Endometrium (tissue), 2 donors: Measurements from ENCODE around the gene NR1D2.

Experiments
- FAIRE-seq: peaks from 2 replicates; lab custom pipeline; 2012; peaks lifted over from hg19 to GRCh38; lab: Jason Lieb, UNC
- donor health status: control.
- donor health status: control.

NR1D2 gene

DNA sequence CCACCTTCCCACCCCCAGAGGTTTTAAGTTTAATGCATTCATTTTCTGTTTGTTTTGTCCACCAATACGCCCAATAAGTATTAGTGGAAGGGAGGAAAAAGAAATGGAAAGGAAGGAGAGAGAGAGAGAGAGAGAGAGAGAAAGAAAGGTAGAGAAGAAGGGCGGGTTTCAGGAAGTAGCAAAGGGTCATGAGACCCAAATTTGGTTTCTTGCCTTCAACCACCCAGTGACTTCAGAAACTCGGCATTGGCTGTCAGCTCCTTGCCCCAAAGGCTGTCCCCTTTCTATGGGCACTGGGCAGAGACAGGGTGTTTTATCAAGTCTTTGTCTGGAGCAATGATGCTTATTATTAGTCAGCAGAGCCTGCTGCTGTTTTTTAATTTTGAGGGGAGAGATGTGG lies 13.5 kb upstream of the NR1D2 start:
- FAIRE-seq = no peak

GRCh38 chr3:23932571-23932970 lies 12.5 kb upstream of the NR1D2 start:
- FAIRE-seq = no peak

- no peak for FAIRE-seq
These were observed 10.8 kb upstream of the NR1D2 start for GRCh38 chr3:23934253-23934652.

GRCh38 chr3:23937296-23937695 lies 7.8 kb upstream of the NR1D2 start:
- no peak for FAIRE-seq

DNA sequence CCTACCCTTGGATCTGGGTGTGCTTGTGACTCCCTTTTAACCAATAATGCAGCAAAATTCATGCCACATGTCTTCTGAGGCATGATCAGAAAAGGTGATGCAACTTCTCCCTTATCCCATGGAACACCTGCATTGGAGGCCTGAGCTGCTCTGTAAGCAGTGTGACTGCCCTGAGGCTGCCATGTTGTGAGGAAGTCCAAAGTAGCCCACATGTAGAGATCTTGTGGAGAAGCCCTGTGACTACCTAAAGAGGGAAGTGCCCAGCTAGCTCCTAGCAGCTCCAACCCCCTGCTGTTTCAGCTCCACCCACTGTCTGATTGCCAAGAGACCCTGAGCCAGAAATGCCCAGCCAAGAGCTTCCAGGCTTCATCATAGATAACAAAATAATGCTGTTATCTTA lies 6.4 kb upstream of the NR1D2 start:
- FAIRE-seq = no peak

DNA sequence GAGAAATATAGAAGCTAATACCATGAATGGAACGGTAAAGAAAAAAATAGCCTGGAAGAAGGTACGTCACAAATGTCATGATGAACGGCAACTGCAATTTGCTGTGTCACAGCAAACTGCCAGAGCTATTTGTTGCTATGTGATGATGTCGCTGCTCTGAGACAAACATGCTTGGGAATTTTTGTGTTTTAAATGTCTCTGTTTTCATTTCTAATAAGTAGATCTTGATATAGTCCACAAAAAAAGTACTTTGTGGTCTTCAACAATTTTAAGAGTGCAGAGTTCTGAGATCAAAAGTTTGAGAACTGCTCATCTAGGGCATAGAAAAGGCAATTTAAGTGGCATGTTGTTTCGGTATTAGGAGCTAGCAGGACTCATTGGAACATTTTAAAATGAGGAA lies 4.3 kb upstream of the NR1D2 start:
- no peak for FAIRE-seq

GRCh38 chr3:23941440-23941839 lies 3.6 kb upstream of the NR1D2 start:
- no peak for FAIRE-seq

GRCh38 chr3:23942546-23942945 lies 2.5 kb upstream of the NR1D2 start:
- FAIRE-seq = no peak

DNA sequence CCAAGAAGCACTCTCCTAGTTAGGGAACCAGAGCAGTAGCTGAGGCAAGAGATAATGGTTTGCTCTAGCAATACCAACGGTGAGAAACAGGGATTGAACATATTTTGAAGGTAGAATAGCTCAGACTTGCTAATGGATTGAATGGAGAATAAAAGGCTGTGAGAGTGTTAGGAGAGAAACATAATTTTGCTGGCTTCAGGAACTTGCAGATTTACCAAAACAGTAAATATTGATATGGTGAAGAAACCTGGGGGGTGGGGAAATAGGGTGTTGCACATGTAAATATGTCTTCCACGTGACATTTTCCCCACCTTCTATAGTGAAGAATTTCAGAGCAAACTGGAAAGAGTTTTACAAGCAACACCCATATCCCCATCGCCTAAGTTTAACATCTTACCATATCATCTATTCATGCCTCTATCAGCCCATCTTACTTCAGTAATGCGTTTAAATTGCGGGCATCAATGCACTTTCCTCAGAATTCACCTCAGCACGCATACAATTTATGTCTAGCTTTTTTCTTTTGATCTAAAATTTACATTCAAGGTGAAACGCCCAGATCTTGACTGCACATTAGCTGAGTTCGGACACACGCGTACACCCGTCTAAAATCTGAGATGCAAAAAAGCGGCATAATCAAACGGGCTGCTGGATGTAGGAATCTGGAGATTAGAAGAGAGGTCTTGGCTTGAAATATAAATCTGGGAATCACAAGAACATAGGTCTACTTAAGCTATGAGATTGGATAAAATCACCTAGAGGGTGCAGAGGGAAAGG lies 891 bp upstream of the NR1D2 start:
- no peak for FAIRE-seq

- no peak for FAIRE-seq
These were observed 502 bp downstream of the NR1D2 start for GRCh38 chr3:23945663-23945912.

DNA sequence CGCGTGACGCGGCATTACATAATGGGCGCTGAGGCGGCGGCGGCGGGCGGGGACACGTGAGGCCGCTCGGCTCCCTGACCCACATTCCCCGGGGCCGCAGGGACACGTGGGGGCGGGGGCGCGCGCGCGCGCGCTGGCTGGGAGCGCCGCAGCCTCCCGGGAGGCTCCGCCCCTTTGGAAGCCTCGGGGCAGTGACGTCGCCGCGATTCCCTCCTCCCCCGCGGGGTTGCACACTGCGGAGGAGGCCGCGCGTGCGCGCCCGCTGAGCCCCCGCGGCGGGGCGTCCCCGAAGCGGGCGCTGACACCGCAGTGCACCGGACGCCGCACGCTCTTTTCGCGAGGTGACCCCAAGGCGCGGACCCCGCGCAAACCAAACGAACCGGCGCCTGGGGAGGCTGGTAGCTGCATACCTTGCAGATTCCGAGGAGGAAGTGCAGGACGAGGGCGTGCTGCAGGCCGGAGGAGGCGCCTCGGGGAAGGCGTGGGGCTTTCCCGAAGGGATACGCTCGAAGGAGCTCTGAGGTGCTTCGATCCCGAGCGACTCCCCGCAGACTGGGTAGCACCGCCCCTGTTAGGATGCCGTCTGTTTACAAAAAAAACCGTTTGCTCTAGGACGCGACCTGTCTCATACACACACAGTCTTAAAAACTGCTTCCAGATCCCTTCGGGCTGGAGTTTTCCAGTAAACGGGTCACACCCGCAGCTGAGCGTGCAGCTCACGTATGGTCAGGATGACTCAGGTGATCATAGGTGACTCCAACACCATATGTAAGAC lies 1.0 kb downstream of the NR1D2 start:
- FAIRE-seq = no peak

GRCh38 chr3:23948761-23949160 lies 3.7 kb downstream of the NR1D2 start:
- FAIRE-seq = no peak

- FAIRE-seq = no peak
These were observed 4.7 kb downstream of the NR1D2 start for GRCh38 chr3:23949784-23950183.

DNA sequence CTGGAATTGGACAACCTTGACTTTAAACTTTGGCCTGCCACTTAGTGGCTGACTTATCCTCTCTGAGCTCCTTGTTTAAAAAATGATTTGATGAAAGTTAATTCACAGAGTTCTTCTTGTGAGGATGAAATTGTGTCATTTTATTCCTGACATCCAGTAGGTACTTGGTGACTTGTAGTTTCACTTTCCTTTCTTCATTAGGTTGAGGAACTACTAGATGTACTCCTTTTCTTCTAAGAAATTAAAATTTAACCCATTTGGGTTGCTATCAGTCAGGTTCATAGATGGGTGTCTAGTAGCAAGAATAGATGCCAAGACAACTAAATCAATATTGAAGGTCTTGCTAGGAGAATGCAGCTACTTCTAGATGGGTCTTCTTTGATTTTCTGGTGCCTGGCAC lies 5.2 kb downstream of the NR1D2 start:
- FAIRE-seq = no peak

- no peak for FAIRE-seq
These were observed 7.6 kb downstream of the NR1D2 start for GRCh38 chr3:23952646-23953045.

DNA sequence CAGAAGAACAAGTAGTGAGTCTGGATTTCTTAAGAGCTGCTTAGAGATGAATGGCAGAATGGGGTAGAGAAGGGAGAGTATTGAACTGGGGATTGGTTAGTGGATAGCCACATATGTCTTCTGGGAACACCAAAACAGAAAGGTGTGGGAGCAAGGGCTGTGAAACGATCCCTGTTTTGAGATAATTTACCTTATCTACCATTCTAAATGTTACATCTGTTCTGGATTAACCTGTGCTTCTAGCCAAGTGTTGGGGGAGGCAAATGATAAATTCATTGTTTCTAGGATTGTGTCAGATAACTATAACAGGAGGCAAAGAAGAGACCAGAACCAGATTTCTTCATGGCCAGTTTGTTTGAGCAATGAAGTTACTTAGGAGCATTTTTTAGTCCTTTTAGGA lies 8.4 kb downstream of the NR1D2 start:
- FAIRE-seq = no peak

- FAIRE-seq = no peak
These were observed 9.1 kb downstream of the NR1D2 start for GRCh38 chr3:23954144-23954543.

DNA sequence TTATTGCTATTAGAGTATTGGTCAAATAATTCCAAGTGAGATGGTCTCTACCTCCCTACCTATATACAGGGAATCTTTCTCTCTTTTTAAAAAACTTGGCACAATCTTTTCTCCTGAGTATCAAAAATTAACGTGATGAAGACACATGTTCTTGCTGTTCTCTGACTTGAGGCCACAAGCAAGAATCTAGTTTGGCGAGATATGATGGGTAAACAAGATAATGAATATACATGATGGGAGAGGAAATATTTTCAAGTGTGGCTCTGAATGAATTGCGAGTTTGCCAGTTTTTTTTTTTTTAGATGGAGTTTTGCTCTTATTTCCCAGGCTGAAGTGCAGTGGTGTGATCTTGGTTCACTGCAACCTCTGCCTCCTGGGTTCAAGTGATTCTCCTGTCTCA lies 11.6 kb downstream of the NR1D2 start:
- no peak for FAIRE-seq

DNA sequence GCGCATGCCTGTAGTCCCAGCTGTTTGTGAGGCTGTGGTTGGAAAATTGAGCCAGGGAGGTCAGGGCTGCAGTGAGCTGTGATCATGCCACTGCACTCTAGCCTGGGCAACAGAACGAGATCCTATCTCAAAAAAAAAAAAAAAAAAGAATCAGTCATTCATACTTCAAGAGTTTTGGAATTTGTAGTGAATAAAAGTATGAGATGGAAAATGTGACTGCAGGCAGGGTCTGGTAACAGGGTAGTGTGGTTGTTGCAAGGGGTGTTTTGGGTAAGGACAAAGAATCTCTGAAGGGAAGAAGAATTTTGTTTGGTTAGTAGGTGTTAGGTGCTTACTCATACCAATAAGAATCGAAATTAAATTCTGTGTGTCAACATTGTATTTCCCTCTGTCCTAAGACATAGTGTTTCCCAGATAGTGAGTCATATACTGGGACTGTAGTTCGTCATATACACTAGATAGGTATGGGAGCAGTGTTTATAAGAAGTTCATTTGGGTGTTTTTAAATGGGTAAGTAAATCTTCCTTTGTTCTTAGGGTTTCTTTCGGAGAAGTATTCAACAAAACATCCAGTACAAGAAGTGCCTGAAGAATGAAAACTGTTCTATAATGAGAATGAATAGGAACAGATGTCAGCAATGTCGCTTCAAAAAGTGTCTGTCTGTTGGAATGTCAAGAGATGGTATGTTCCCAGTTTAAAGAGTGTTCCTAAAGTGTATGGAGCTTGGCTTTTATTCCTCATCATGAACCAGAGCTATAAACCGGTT lies 14.2 kb downstream of the NR1D2 start:
- FAIRE-seq = no peak

GRCh38 chr3:23960649-23961048 lies 15.6 kb downstream of the NR1D2 start:
- FAIRE-seq = no peak

DNA sequence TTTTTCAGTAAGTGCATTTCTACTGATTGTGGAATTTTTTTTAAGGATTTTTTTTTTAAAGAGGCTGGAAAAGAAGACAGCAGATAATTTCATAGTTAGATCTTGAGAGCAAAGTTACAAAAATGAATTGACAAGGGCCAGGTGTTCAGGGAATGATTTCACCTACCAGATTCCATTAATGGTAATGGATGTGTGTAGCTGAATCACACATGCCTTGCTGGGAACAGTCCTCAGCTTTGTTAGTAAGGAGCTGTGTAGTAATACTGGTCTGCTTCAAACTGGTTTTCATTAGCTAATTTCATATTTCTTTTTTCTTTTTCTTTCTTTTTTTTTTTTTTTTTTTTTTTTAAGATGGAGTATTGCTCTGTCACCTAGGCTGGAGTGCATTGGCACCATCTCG lies 16.0 kb downstream of the NR1D2 start:
- FAIRE-seq = no peak

DNA sequence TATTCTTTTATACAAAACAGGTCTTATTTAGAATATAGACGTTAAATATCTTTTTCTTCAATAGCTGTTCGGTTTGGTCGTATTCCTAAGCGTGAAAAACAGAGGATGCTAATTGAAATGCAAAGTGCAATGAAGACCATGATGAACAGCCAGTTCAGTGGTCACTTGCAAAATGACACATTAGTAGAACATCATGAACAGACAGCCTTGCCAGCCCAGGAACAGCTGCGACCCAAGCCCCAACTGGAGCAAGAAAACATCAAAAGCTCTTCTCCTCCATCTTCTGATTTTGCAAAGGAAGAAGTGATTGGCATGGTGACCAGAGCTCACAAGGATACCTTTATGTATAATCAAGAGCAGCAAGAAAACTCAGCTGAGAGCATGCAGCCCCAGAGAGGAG lies 16.8 kb downstream of the NR1D2 start:
- FAIRE-seq = no peak

DNA sequence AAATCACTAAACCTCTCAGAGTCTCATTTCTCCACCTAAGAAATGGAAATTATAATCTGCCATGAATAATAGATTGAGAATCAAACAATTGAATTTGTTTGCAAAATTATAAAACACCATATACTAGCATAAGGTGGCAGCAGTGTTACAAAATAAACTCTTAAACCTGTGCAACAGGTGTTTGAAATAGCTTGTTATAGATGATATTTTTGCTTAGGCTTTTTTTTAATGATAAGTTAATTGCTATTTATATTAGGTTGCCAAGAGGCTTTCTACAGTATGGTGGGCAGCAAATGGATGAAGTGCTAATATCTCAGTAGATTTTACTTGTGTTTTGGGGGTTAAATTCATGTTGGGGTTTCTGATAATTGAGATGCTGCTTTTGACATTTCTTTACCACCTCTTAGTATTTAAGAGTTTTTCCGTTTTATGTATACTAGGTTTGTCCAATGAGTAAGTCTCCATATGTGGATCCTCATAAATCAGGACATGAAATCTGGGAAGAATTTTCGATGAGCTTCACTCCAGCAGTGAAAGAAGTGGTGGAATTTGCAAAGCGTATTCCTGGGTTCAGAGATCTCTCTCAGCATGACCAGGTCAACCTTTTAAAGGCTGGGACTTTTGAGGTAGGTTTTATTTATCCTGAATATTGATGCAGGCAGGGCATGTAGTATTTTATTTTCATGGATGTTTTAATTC lies 19.6 kb downstream of the NR1D2 start:
- FAIRE-seq = no peak
